Endodermal cell (in vitro differentiated cells): ENCODE data around the gene APEH. TPM values are rescaled to one million over a fixed set of nuclear protein-coding genes. Genes with fewer than 3 reads are reported as not detected.
A peak's percentile ranks its signal among the peaks of the same experiment; 100 is the strongest.

Source experiments
- DNase-seq: peaks from one replicate; pipeline ENCODE4 v3.0.0-alpha.2; 2017
- H3K27ac ChIP-seq: 2 replicates; pipeline ENCODE4 v1.5.1; 2013; ENCODE audit warnings: mild to moderate bottlenecking, low read depth, low read length, moderate library complexity
- H3K27me3 ChIP-seq: 2 replicates; pipeline ENCODE4 v1.6.1; 2013; ENCODE audit warnings: mild to moderate bottlenecking, low read length, moderate library complexity; ENCODE audit not compliant: insufficient read depth, control insufficient read depth, poor library complexity, severe bottlenecking
- H3K36me3 ChIP-seq: 2 replicates; pipeline ENCODE4 v1.7.0; 2013; ENCODE audit warnings: mild to moderate bottlenecking, low read length, moderate library complexity; ENCODE audit not compliant: control insufficient read depth, insufficient read depth
- H3K4me1 ChIP-seq: one replicate; pipeline ENCODE4 v1.7.0; 2013; ENCODE audit warnings: low read length; ENCODE audit not compliant: control insufficient read depth, insufficient read depth
- H3K4me3 ChIP-seq: 2 replicates; pipeline ENCODE4 v1.5.1; 2013; ENCODE audit warnings: mild to moderate bottlenecking, low read length, moderate library complexity
- H3K9ac ChIP-seq: 2 replicates; pipeline ENCODE4 v1.6.1; 2013; ENCODE audit warnings: mild to moderate bottlenecking, low read length, moderate library complexity; ENCODE audit not compliant: poor library complexity, severe bottlenecking; ENCODE audit errors: extremely low read depth
- H3K9me3 ChIP-seq: 2 replicates; pipeline ENCODE4 v1.6.1; 2013; ENCODE audit warnings: mild to moderate bottlenecking, low read length, moderate library complexity; ENCODE audit not compliant: control insufficient read depth
- H3K27ac Mint-ChIP-seq: 2 replicates; pipeline ENCODE4 v1.8.0; 2020; ENCODE audit warnings: mixed read lengths
- H3K27me3 Mint-ChIP-seq: 2 replicates; pipeline ENCODE4 v1.8.0; 2021; ENCODE audit warnings: mild to moderate bottlenecking, mixed read lengths; ENCODE audit not compliant: insufficient read depth
- H3K36me3 Mint-ChIP-seq: 2 replicates; pipeline ENCODE4 v1.8.0; 2020; ENCODE audit warnings: low read depth, mixed read lengths
- H3K4me1 Mint-ChIP-seq: 2 replicates; pipeline ENCODE4 v1.8.0; 2020; ENCODE audit warnings: mixed read lengths
- H3K4me3 Mint-ChIP-seq: 2 replicates; pipeline ENCODE4 v1.8.0; 2020; ENCODE audit warnings: mild to moderate bottlenecking, moderate library complexity, mixed read lengths
- H3K9me3 Mint-ChIP-seq: 2 replicates; pipeline ENCODE4 v1.8.0; 2020; ENCODE audit warnings: mild to moderate bottlenecking, mixed read lengths
- WGBS, 2 experiments: methylation state at CpG; one replicate each; pipeline versions ENCODE4 v1.1.5 to v1.1.7; 2013; ENCODE audit warnings: missing lambda C conversion rate in 2 of 2, mixed read lengths in 1 of 2; ENCODE audit not compliant: insufficient coverage in 1 of 2, insufficient read length in 1 of 2; 5-methylcytosine and 5-hydroxymethylcytosine counted together
- total RNA-seq, 2 donors: library from RNA; stranded (reverse); fragmentation: NEBNext Ultra II Directional in 1 of 2; extraction: Animal tissue kit (Norgen Biotek cat#: 25700) in 1 of 2; gene quantifications; 2 replicates in 1 of 2; 3 replicates in 1 of 2; pipeline ENCODE4 v1.2.1, GENCODE V29; 2021
- TF ChIP-seq, protein P1 (sequence below): fragments of 200-600 bp; sonication (generic); conservative IDR thresholded peaks from 2 replicates; pipeline ENCODE4 v1.5.0; 2021; ENCODE audit warnings: antibody characterized with exemption, mild to moderate bottlenecking

The APEH gene
- total RNA-seq, 2 donors from 2014 or later: 188 to 216 TPM

DNA sequence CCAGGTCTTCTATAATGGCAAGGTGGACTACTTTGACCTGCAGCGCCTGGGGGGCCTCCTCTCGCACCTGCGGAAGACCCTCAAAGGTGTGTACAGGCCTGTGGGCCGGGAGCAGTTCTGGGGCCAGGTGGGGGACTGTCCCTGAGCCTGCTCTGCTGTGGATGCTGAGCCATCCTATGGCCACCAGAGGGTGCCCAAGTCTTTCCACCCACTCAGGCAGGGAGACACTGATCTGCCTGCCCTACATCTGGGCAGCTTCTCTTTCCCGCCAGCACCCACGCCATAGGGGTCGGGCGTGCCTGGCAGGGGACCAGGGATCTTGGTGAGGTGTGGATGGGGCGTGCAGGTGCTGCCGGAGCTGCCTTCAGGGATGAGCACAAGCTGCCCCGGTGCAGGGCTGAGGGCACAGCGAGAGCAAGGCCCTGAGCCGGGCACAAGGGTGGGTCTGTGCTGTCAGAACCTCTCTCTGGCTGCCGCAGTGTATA is 29.3 kb downstream of the APEH start:
- H3K36me3 Mint-ChIP-seq: peaks cover 16% of the 10 kb centered on the region
- Histone ChIP-seq H3K4me3 (no peak overlapping the region), H3K27me3 (no peaks in the 10 kb centered on the region), H3K27ac (no peak overlapping the region), H3K36me3 (peaks cover 5% of the 10 kb centered on the region), H3K9ac (no peak overlapping the region), H3K9me3 (no peaks in the 10 kb centered on the region), H3K4me1 (no peaks in the 10 kb centered on the region)
- TF ChIP-seq, protein P1, sequence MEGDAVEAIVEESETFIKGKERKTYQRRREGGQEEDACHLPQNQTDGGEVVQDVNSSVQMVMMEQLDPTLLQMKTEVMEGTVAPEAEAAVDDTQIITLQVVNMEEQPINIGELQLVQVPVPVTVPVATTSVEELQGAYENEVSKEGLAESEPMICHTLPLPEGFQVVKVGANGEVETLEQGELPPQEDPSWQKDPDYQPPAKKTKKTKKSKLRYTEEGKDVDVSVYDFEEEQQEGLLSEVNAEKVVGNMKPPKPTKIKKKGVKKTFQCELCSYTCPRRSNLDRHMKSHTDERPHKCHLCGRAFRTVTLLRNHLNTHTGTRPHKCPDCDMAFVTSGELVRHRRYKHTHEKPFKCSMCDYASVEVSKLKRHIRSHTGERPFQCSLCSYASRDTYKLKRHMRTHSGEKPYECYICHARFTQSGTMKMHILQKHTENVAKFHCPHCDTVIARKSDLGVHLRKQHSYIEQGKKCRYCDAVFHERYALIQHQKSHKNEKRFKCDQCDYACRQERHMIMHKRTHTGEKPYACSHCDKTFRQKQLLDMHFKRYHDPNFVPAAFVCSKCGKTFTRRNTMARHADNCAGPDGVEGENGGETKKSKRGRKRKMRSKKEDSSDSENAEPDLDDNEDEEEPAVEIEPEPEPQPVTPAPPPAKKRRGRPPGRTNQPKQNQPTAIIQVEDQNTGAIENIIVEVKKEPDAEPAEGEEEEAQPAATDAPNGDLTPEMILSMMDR: peak; percentile 87
- no peak overlapping the region for H3K27ac Mint-ChIP-seq
- 81 to 86% methylated on average over 9 to 14 of the region's 14 CpGs for WGBS, 2 experiments
- H3K9me3 Mint-ChIP-seq: no peaks in the 10 kb centered on the region
- DNase-seq: peak; percentile 89
- H3K4me1 Mint-ChIP-seq: no peaks in the 10 kb centered on the region
- no peaks in the 10 kb centered on the region for H3K27me3 Mint-ChIP-seq
- no peak overlapping the region for H3K4me3 Mint-ChIP-seq

DNA sequence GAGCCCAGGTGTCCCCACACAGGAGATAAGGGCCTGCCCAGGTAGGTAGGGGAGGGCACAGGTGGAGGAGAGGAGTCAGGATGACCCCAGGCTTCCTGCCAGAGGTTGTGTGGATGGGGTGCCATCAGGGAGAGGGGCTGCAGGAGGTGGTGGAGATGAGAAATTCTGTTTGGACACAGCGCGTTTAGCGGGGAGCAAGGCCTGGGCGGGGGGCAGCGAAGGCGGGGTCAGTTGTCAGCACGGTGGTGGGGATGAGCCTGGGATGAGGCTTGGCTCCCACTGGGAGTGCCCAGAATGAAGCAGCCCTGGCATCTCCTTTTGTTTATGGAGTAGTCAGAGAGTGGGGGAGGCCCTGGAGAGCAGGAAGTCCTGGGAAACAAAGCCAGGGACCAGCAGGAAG is 29.8 kb downstream of the APEH start:
- TF ChIP-seq, protein P1: no peak
- no peak overlapping the region for H3K9ac ChIP-seq
- H3K4me3 Mint-ChIP-seq: no peak overlapping the region
- no peak for DNase-seq
- peaks cover 17% of the 10 kb centered on the region for H3K36me3 Mint-ChIP-seq
- H3K9me3 ChIP-seq: no peaks in the 10 kb centered on the region
- no peaks in the 10 kb centered on the region for H3K4me1 ChIP-seq
- H3K27ac Mint-ChIP-seq: peak overlapping the region; percentile 7
- peaks cover 5% of the 10 kb centered on the region for H3K36me3 ChIP-seq
- H3K27me3 Mint-ChIP-seq: no peaks in the 10 kb centered on the region
- 96 to 98% methylated on average over 3 to 7 of the region's 7 CpGs for WGBS, 2 experiments
- no peak overlapping the region for H3K4me3 ChIP-seq
- H3K9me3 Mint-ChIP-seq: no peaks in the 10 kb centered on the region
- H3K27me3 ChIP-seq: no peaks in the 10 kb centered on the region
- H3K27ac ChIP-seq: no peak overlapping the region
- no peaks in the 10 kb centered on the region for H3K4me1 Mint-ChIP-seq

DNA sequence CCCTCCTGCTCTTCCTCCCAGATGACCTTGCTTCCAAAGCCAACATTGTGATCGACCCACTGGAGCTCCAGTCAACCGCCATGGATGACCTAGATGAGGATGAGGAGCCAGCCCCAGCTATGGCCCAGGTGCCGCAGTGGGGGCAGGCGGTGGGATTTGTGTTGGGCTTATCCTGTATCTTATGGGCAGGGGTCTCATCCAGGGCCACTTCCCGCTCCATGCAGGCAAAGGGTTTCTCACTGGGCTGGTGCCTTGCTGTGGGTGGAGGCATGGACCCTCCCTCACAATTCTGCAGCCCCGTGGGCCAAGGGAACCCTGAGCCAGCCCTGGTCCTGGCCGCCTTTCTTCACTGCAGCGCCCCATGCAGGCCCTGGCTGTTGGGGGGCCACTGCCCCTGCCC is 30.5 kb downstream of the APEH start:
- Mint-ChIP-seq H3K27ac (no peak overlapping the region), H3K9me3 (no peaks in the 10 kb centered on the region), H3K4me1 (no peaks in the 10 kb centered on the region), H3K27me3 (no peaks in the 10 kb centered on the region), H3K36me3 (peaks cover 17% of the 10 kb centered on the region), H3K4me3 (no peak overlapping the region)
- 93 to 94% methylated on average over 5 to 8 of the region's 8 CpGs for WGBS, 2 experiments
- no peaks in the 10 kb centered on the region for H3K9me3 ChIP-seq
- no peak overlapping the region for H3K4me3 ChIP-seq
- H3K4me1 ChIP-seq: no peaks in the 10 kb centered on the region
- H3K27me3 ChIP-seq: no peaks in the 10 kb centered on the region
- TF ChIP-seq, protein P1: no peak
- no peak overlapping the region for H3K9ac ChIP-seq
- H3K36me3 ChIP-seq: peaks cover 5% of the 10 kb centered on the region
- DNase-seq: no peak
- H3K27ac ChIP-seq: no peak overlapping the region
